Right lobe of liver (tissue), 6 donors: ENCODE results near the gene GAS6. TPM values are rescaled to one million over a fixed set of nuclear protein-coding genes. Genes with fewer than 3 reads are reported as not detected.
A peak's percentile ranks its signal among the peaks of the same experiment; 100 is the strongest.

ENCODE experiments used
- ATAC-seq, 4 donors: fragments of 200-7000 bp; cut with Tn5 transposase; one replicate each; pipeline ENCODE4 v1.9.1; 2020; ENCODE audit warnings: mild to moderate bottlenecking in 4 of 4, moderate library complexity in 4 of 4
- DNase-seq, 3 donors: peaks; one replicate each; pipeline ENCODE4 v3.0.0-alpha.2; 2020
- H3K27ac ChIP-seq, 3 donors: fragments of 200-600 bp; one replicate each; pipeline ENCODE4 v1.8.0; 2022
- H3K27me3 ChIP-seq, 2 donors: fragments of 200-600 bp; one replicate each; pipeline ENCODE4 v1.8.0; 2022
- H3K36me3 ChIP-seq, 4 donors: fragments of 200-600 bp; sonication (generic) in 1 of 4; one replicate each; pipeline versions ENCODE4 v1.5.1 to v1.8.0; 2017 to 2022; ENCODE audit warnings: control low read depth in 1 of 4
- H3K4me1 ChIP-seq, 4 donors: fragments of 200-600 bp; sonication (generic) in 1 of 4; one replicate each; pipeline versions ENCODE4 v1.5.1 to v1.8.0; 2017 to 2022; ENCODE audit warnings: control low read depth in 1 of 4
- H3K4me3 ChIP-seq, 3 donors: fragments of 200-600 bp; one replicate each; pipeline ENCODE4 v1.8.0; 2022
- H3K9me3 ChIP-seq, 4 donors: fragments of 200-600 bp; sonication (generic) in 1 of 4; one replicate each; pipeline versions ENCODE4 v1.5.1 to v1.8.0; 2017 to 2022; ENCODE audit warnings: control low read depth in 1 of 4
- POLR2A ChIP-seq: fragments of 450-650 bp; IDR thresholded peaks from one replicate; pipeline ENCODE4 v1.6.1; 2017; ENCODE audit warnings: antibody characterized with exemption, mild to moderate bottlenecking
- WGBS: methylation state at CpG from one replicate; pipeline ENCODE4 v1.1.6; 2018; ENCODE audit warnings: low coverage, low lambda C conversion rate; ENCODE audit not compliant: insufficient coverage; ENCODE audit errors: missing lambda C conversion rate; 5-methylcytosine and 5-hydroxymethylcytosine counted together
- intact Hi-C, 2 donors: fragments of 100-400 bp; cut with DNase I; formaldehyde crosslinking; loops; one replicate each; pipeline versions ENCODE4 v1.11.2 to v1.14.1; 2022
- total RNA-seq, 6 experiments: library from RNA; depleted of rRNA in 2 of 6; stranded (reverse); fragments of >200 nt in 2 of 6; fragmentation: NEBNext Ultra II Directional in 3 of 6; extraction: Animal tissue kit (Norgen Biotek cat#: 25700) in 3 of 6; gene quantifications; one replicate each; pipeline versions ENCODE4 v1.1.0 to v1.2.4, GENCODE V29; 2016 to 2023
- TF ChIP-seq, protein P1 (sequence below), 4 donors: fragments of 200-600 bp in 3 of 4; fragments of 450-650 bp in 1 of 4; IDR thresholded peaks; one replicate each; pipeline versions ENCODE4 v1.5.1 to v1.8.0; 2016 to 2022; ENCODE audit warnings: antibody characterized with exemption in 4 of 4, mild to moderate bottlenecking in 2 of 4
- donor health status: DM: no; HTN: yes; CAD: no.
- donor health status: DM: no; HTN: no; CAD: no.
- donor health status: DM: no; HTN: no; CAD: no.
- donor health status: DM: no; HTN: yes; CAD: no.
- donor health status: DM: no; HTN: yes; CAD: no.

Gene GAS6
- total RNA-seq, 6 experiments from 2014 or later: 11.9 to 48.5 (median 27.2) TPM

DNA sequence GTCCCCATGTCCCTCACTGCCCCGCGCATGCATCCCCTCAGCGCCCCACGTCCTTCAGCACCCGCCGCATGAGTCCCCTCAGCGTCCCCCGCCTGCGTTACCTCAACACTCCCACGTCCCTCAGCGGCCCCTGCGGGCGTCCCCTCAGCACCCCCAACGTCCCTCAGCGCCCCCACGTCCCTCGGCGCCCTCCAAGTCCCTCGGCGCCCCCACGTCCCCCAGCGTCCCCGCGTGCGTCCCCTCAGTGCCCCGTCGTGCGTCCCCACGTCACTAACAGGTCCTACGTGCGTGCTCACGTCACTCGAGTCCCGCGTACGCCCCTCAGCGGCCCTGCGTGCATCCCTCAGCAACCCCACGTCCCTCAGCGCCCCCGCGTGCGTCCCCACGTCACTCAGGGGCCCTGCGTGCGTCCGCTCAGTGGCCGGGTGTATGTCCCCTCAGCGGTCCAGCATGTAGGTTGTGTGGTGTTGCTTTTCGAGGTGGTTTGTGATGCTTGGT, 19.5 kb upstream of the GAS6 start:
- no peaks in the 10 kb centered on the region for H3K27me3 ChIP-seq
- H3K27ac ChIP-seq: no peak overlapping the region
- no peak overlapping the region for H3K4me3 ChIP-seq
- no peaks in the 10 kb centered on the region for H3K36me3 ChIP-seq
- intact Hi-C loops: no loop called here
- 96% methylated on average over 24 of the region's 50 CpGs for WGBS
- H3K9me3 ChIP-seq: no peaks in the 10 kb centered on the region
- no peaks in the 10 kb centered on the region for H3K4me1 ChIP-seq
- no peak for ATAC-seq
- DNase-seq: no peak
- TF ChIP-seq, protein P1, sequence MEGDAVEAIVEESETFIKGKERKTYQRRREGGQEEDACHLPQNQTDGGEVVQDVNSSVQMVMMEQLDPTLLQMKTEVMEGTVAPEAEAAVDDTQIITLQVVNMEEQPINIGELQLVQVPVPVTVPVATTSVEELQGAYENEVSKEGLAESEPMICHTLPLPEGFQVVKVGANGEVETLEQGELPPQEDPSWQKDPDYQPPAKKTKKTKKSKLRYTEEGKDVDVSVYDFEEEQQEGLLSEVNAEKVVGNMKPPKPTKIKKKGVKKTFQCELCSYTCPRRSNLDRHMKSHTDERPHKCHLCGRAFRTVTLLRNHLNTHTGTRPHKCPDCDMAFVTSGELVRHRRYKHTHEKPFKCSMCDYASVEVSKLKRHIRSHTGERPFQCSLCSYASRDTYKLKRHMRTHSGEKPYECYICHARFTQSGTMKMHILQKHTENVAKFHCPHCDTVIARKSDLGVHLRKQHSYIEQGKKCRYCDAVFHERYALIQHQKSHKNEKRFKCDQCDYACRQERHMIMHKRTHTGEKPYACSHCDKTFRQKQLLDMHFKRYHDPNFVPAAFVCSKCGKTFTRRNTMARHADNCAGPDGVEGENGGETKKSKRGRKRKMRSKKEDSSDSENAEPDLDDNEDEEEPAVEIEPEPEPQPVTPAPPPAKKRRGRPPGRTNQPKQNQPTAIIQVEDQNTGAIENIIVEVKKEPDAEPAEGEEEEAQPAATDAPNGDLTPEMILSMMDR (IDR thresholded peaks at IDR 0.05): no peak
- TF ChIP-seq POLR2A: no peak

GRCh38 chr13:113882716-113883115, 18.8 kb upstream of the GAS6 start:
- H3K9me3 ChIP-seq: no peaks in the 10 kb centered on the region
- intact Hi-C loops: no loop called here
- no peak overlapping the region for H3K4me3 ChIP-seq
- no peaks in the 10 kb centered on the region for H3K36me3 ChIP-seq
- DNase-seq: no peak
- no peak for ATAC-seq
- H3K27ac ChIP-seq: no peak overlapping the region
- no peaks in the 10 kb centered on the region for H3K4me1 ChIP-seq
- 66% methylated on average over 16 of the region's 20 CpGs for WGBS
- no peaks in the 10 kb centered on the region for H3K27me3 ChIP-seq
- TF ChIP-seq, protein P1 (IDR thresholded peaks at IDR 0.05): no peak
- TF ChIP-seq POLR2A: no peak

DNA sequence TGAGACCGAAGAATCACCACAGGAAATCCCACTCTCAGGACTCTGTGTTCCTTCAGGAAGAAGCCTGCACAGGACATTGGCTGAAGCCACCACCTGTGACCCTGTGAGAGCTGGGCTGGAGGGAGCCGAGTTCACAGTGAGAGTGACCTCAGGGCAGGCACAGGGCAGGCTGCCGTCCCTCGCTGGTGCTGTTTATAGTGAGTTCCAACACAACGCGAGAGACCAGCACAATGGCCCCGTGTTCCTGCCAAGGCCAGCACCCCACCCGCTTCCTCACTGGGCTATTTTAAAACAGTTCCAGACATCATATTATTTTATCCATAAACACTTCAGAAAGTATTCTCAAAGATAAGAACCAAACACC, 18.4 kb upstream of the GAS6 start:
- Histone ChIP-seq H3K36me3 (no peaks in the 10 kb centered on the region), H3K4me1 (no peaks in the 10 kb centered on the region), H3K27me3 (no peaks in the 10 kb centered on the region), H3K9me3 (no peaks in the 10 kb centered on the region), H3K4me3 (no peak overlapping the region), H3K27ac (no peak overlapping the region)
- no peak for TF ChIP-seq POLR2A
- TF ChIP-seq, protein P1 (IDR thresholded peaks at IDR 0.05): no peak
- 25% methylated on average over 2 of the region's 8 CpGs for WGBS
- intact Hi-C loops: no loop called here
- DNase-seq: no peak
- ATAC-seq: peak; percentile 53 to 75 (median 66)

GRCh38 chr13:113881614-113882266, 17.9 kb upstream of the GAS6 start:
- 43% methylated on average over 9 of the region's 10 CpGs for WGBS
- Histone ChIP-seq H3K36me3 (no peaks in the 10 kb centered on the region), H3K27ac (no peak overlapping the region), H3K27me3 (no peaks in the 10 kb centered on the region), H3K4me1 (no peaks in the 10 kb centered on the region), H3K9me3 (no peaks in the 10 kb centered on the region), H3K4me3 (no peak overlapping the region)
- TF ChIP-seq, protein P1 (IDR thresholded peaks at IDR 0.05): no peak
- TF ChIP-seq POLR2A: no peak
- no peak for DNase-seq
- ATAC-seq: peak in 1 of 4 donors; percentile 6
- intact Hi-C loops: no loop called here
